Activated CD4-positive, alpha-beta memory T cell treated with anti-CD3 and anti-CD28 coated beads, Interleukin-2, amount 10 ng/mL, durations not matched to agents 7 days and 5 days (primary cell): ENCODE results near the gene EFCAB6. TPM values are rescaled to one million over a fixed set of nuclear protein-coding genes. Genes with fewer than 3 reads are reported as not detected.

ENCODE experiments used
- CTCF ChIA-PET: fragments of 350-600 bp; sonication (Branson Sonifier 250); formaldehyde crosslinking; loops from one replicate; lab custom pipeline; 2021; ENCODE audit warnings: antibody characterized with exemption, inconsistent platforms; lab: Charles Lee
- POLR2A ChIA-PET: fragments of 350-600 bp; sonication (Branson Sonifier 250); formaldehyde crosslinking; loops from one replicate; lab custom pipeline; 2021; ENCODE audit warnings: antibody characterized with exemption; lab: Charles Lee
- DNase-seq: peaks from one replicate; pipeline ENCODE4 v3.0.0-alpha.2; 2020
- H3K27ac Mint-ChIP-seq: one replicate; pipeline ENCODE4 v1.8.0; 2021; ENCODE audit warnings: mild to moderate bottlenecking, mixed read lengths
- H3K27me3 Mint-ChIP-seq: one replicate; pipeline ENCODE4 v1.8.0; 2021; ENCODE audit warnings: mixed read lengths
- H3K36me3 Mint-ChIP-seq: one replicate; pipeline ENCODE4 v1.8.0; 2021; ENCODE audit warnings: low read depth, mixed read lengths
- H3K4me1 Mint-ChIP-seq: one replicate; pipeline ENCODE4 v1.8.0; 2021; ENCODE audit warnings: mixed read lengths
- H3K4me3 Mint-ChIP-seq: one replicate; pipeline ENCODE4 v1.8.0; 2021; ENCODE audit warnings: mild to moderate bottlenecking, mixed read lengths
- H3K9me3 Mint-ChIP-seq: one replicate; pipeline ENCODE4 v1.8.0; 2021; ENCODE audit warnings: mixed read lengths
- total RNA-seq, 2 experiments: library from RNA; stranded (reverse); gene quantifications; one replicate each; pipeline ENCODE4 v1.2.3, GENCODE V29; 2021

EFCAB6 gene
- total RNA-seq, 2 experiments from 2014 or later = 0.18 TPM; not detected in 1

GRCh38 chr22:43631846-43632245, 180.3 kb downstream of the EFCAB6 start:
- no peaks in the 10 kb centered on the region for H3K4me1 Mint-ChIP-seq
- no peak overlapping the region for H3K4me3 Mint-ChIP-seq
- no peaks in the 10 kb centered on the region for H3K27me3 Mint-ChIP-seq
- H3K36me3 Mint-ChIP-seq = no peaks in the 10 kb centered on the region
- CTCF ChIA-PET = no interaction called here
- POLR2A ChIA-PET = no interaction called here
- no peaks in the 10 kb centered on the region for H3K9me3 Mint-ChIP-seq
- DNase-seq = no peak
- H3K27ac Mint-ChIP-seq = no peak overlapping the region

GRCh38 chr22:43631201-43631600, 180.9 kb downstream of the EFCAB6 start:
- no peak overlapping the region for H3K4me3 Mint-ChIP-seq
- no peaks in the 10 kb centered on the region for H3K36me3 Mint-ChIP-seq
- POLR2A ChIA-PET = no interaction called here
- H3K4me1 Mint-ChIP-seq = no peaks in the 10 kb centered on the region
- H3K9me3 Mint-ChIP-seq = no peaks in the 10 kb centered on the region
- no peak for DNase-seq
- H3K27me3 Mint-ChIP-seq = no peaks in the 10 kb centered on the region
- no peak overlapping the region for H3K27ac Mint-ChIP-seq
- CTCF ChIA-PET = no interaction called here

DNA sequence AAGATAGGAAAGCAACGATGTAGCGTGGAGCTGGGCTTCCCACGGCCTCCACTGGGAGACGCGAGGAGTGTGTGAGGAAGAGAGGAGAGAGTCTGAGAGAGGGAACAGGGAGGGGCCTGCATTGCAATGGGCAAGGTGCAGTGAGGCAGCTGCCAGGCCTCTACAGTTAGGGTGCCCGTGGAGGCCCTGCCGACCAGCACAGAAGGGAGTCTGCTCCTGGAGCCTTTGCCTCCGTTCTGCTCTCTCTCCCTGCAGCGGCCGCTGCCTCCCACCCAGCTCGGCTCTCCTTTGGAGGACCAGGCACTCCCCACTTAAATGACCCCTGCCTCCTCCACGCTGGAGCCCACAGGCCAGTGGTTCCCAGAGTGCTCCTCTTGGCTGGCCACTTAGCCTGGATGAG, 181.7 kb downstream of the EFCAB6 start:
- POLR2A ChIA-PET = no interaction called here
- Mint-ChIP-seq H3K27me3 (no peaks in the 10 kb centered on the region), H3K27ac (no peak overlapping the region), H3K9me3 (no peaks in the 10 kb centered on the region), H3K36me3 (no peaks in the 10 kb centered on the region), H3K4me1 (no peaks in the 10 kb centered on the region), H3K4me3 (no peak overlapping the region)
- CTCF ChIA-PET = no interaction called here
- DNase-seq = no peak

DNA sequence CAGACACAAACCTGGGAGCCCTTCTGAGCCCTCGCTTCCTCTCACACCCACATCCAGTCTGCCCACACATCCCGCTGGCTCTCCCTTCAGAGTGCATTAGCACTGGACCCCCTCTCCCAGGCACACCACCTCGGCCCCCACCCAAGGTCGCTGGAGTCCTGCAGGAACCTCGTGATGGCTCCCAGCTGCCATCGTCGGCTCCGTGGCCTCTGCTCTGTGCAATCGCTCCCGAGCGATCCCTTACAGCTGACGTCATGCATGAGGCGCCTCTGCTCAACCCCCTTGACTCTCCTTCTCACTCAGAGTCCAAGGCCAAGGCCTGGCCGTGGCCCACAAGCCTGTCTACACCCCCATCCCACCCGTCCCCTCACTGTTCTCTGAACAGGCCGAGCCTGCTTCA, 183.9 kb downstream of the EFCAB6 start:
- Mint-ChIP-seq H3K27ac (no peak overlapping the region), H3K36me3 (no peaks in the 10 kb centered on the region), H3K9me3 (no peaks in the 10 kb centered on the region), H3K27me3 (no peaks in the 10 kb centered on the region), H3K4me3 (no peak overlapping the region), H3K4me1 (no peaks in the 10 kb centered on the region)
- CTCF ChIA-PET = no interaction called here
- POLR2A ChIA-PET = no interaction called here
- no peak for DNase-seq

DNA sequence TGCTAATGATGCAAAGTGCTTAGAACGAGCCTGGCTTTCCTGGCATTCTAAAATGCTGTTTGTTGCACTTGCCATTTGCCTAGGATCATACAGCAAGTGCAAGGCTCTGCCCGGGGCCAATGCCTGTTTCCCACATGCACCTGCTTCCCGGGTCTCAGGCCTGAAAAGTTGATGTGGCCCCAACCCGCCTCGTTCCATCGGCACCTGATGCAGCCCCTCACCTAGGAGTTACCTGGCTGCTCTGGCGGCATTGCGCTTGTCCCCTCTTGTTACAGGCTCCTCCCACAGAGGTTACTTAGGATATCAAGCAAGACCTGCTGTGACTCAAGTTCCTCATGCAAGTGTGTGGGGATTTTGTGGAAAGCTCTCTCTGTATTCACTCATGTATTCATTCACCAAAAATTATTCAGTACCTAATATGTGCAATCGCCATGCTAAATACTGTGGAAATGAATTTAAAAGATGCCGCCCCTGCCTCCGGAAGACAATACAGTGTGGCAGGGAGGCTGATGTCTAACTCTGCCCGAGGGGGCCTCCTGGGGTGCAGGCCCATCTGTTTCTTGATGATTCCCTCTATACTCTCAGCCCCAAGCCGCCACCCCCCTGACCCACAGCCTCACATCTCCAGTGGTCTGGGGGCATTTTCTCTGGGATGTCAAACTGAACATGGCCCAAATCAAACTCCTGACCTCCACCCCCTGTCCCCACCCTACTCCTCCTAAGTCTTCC, 184.5 kb downstream of the EFCAB6 start:
- H3K27ac Mint-ChIP-seq = no peak overlapping the region
- ChIA-PET POLR2A (no interaction called here), CTCF (no interaction called here)
- H3K4me3 Mint-ChIP-seq = no peak overlapping the region
- H3K36me3 Mint-ChIP-seq = no peaks in the 10 kb centered on the region
- no peak for DNase-seq
- H3K27me3 Mint-ChIP-seq = no peaks in the 10 kb centered on the region
- H3K9me3 Mint-ChIP-seq = no peaks in the 10 kb centered on the region
- H3K4me1 Mint-ChIP-seq = no peaks in the 10 kb centered on the region

DNA sequence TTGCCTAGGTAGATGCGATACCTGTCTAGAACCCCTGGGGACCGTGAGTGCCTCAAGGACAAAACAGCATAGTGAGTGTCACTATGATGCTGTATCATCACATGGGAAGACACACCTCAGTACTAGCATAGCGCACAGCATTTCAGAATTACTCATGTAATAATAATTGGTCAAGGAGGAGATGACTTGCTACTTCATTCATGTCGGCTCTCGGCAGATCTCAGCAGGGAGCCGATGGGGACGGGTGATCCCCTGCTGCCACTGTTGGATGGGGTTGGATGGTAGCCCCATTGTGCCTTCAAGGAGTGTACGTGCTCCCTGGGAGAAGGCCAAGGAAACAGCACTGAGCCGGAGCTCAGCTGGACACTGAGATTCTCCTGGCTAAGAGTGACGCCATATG, 186.9 kb downstream of the EFCAB6 start:
- Mint-ChIP-seq H3K27ac (no peak overlapping the region), H3K4me3 (no peak overlapping the region), H3K4me1 (no peaks in the 10 kb centered on the region), H3K36me3 (no peaks in the 10 kb centered on the region), H3K9me3 (no peaks in the 10 kb centered on the region), H3K27me3 (peaks cover 2% of the 10 kb centered on the region)
- DNase-seq = no peak
- POLR2A ChIA-PET = no interaction called here
- CTCF ChIA-PET = no interaction called here

DNA sequence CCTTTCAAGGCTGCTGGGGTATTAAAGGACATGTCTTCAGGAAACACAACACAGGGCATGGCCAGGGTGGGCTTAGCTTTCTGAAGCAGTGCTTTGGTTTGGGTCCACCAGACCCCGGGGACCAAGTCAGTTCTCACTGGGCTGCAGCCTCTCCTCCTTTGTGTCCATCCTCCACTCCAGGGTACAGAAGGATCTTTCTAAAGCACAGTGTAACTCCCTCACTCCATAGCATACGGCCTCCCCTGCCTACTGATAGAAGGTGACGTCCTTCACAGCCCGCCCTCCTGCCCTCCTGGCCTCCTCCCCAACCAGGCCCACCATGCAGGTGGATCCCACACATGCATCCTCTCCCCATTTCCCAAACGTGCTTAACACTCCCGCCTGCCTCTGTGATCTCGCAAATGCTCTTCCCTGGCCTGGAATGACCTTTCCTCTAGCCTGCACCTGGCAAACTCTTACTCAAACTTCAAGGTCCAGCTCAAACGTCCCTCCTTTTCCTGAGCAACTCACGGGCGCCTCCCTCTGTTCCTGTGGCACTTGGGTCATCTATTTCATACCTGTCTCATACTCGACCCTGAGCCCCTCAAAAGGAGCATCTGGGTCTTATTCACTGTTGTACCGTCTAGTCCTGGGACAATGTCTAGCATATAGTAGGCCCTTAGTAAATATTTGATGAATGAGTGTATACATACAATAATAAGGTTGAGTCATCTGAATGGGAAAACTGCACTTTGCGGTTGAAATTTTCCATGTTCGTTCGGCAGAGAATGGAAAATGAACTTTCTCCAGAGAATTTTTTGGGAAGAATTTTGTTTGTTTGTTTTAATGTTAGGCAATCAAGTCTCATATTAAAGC, 187.7 kb downstream of the EFCAB6 start:
- no peak for DNase-seq
- ChIA-PET POLR2A (no interaction called here), CTCF (no interaction called here)
- H3K27me3 Mint-ChIP-seq = peaks cover 4% of the 10 kb centered on the region
- no peaks in the 10 kb centered on the region for H3K36me3 Mint-ChIP-seq
- no peaks in the 10 kb centered on the region for H3K9me3 Mint-ChIP-seq
- H3K27ac Mint-ChIP-seq = no peak overlapping the region
- no peak overlapping the region for H3K4me3 Mint-ChIP-seq
- H3K4me1 Mint-ChIP-seq = no peaks in the 10 kb centered on the region

GRCh38 chr22:43622886-43623285, 189.2 kb downstream of the EFCAB6 start:
- POLR2A ChIA-PET = no interaction called here
- Mint-ChIP-seq H3K9me3 (no peaks in the 10 kb centered on the region), H3K4me3 (no peak overlapping the region), H3K4me1 (no peaks in the 10 kb centered on the region), H3K27ac (no peak overlapping the region), H3K36me3 (no peaks in the 10 kb centered on the region), H3K27me3 (peaks cover 9% of the 10 kb centered on the region)
- CTCF ChIA-PET = no interaction called here
- DNase-seq = no peak

DNA sequence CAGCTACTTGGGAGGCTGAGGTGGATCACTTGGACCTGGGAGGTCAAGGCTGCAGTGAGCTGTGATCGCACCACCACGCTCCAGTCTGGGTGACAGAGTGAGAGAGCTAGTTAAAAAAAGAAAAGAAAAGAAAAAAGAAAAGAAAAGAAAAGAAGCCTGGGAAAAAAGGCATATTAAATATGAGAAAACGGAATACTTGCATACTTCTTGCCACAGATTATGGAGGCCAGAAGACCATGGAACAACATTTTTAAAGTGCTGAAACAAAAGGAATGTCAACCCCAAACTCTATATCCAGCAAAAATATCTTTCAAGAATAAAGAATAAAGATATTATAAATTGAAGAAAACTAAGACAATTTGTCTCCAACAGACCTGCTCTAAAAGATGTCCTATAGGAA, 191.9 kb downstream of the EFCAB6 start:
- peaks cover 9% of the 10 kb centered on the region for H3K27me3 Mint-ChIP-seq
- ChIA-PET POLR2A (no interaction called here), CTCF (no interaction called here)
- H3K4me3 Mint-ChIP-seq = no peak overlapping the region
- no peaks in the 10 kb centered on the region for H3K9me3 Mint-ChIP-seq
- DNase-seq = no peak
- H3K4me1 Mint-ChIP-seq = no peaks in the 10 kb centered on the region
- H3K27ac Mint-ChIP-seq = no peak overlapping the region
- H3K36me3 Mint-ChIP-seq = no peaks in the 10 kb centered on the region

DNA sequence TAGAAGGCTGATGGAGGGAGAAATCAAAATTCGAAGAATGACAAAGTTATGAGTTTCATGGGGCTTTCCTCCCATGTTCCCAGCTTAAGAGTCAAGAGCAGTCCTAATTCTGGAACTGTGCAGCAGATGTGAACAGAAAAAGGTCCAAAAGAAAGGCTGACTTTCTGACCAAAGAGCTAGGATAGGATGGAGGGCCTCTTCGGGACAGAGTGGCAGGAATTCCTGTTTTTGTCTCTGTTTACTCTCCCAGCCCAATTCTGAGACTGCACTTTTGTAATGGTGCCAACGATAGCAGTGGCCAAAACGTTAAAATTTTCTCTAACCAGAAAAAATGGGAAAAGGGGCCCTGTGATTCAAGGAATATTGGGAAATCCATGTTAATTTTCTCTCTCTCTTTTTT, 193.6 kb downstream of the EFCAB6 start:
- ChIA-PET POLR2A (no interaction called here), CTCF (no interaction called here)

GRCh38 chr22:43616645-43617044, 195.5 kb downstream of the EFCAB6 start:
- Mint-ChIP-seq H3K27ac (no peak overlapping the region), H3K4me1 (no peaks in the 10 kb centered on the region), H3K27me3 (peaks cover 12% of the 10 kb centered on the region), H3K9me3 (no peaks in the 10 kb centered on the region), H3K36me3 (no peaks in the 10 kb centered on the region), H3K4me3 (no peak overlapping the region)
- DNase-seq = no peak
- CTCF ChIA-PET = no interaction called here
- POLR2A ChIA-PET = no interaction called here

More for the DNA sequence above, 193.6 kb downstream of the EFCAB6 start:
- Mint-ChIP-seq H3K9me3 (no peaks in the 10 kb centered on the region), H3K4me3 (no peak overlapping the region), H3K27ac (no peak overlapping the region), H3K4me1 (no peaks in the 10 kb centered on the region), H3K36me3 (no peaks in the 10 kb centered on the region), H3K27me3 (peaks cover 9% of the 10 kb centered on the region)
- no peak for DNase-seq

DNA sequence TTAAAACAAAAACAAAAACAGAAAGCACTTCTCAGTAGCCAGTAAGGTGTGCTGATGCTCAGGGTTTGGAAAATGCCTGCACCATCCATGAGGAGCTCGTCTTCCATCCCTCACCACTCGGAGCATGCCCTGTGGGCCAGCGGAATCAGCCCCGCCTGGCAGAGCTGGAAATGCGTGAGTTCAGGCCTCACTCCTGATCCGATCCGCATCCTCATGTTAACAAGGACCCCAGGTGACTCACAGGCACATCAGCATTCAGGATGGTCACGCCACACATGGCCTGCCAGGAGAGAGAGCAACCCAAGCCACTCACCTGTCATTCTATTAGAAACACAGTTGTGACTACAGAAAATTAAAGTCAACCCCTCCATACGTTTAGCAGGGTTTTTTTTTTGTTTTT, 211.8 kb downstream of the EFCAB6 start:
- POLR2A ChIA-PET = no interaction called here
- Mint-ChIP-seq H3K4me1 (no peaks in the 10 kb centered on the region), H3K36me3 (no peaks in the 10 kb centered on the region), H3K4me3 (no peak overlapping the region), H3K27me3 (peaks cover 3% of the 10 kb centered on the region), H3K9me3 (no peaks in the 10 kb centered on the region), H3K27ac (no peak overlapping the region)
- DNase-seq = no peak
- CTCF ChIA-PET = no interaction called here

DNA sequence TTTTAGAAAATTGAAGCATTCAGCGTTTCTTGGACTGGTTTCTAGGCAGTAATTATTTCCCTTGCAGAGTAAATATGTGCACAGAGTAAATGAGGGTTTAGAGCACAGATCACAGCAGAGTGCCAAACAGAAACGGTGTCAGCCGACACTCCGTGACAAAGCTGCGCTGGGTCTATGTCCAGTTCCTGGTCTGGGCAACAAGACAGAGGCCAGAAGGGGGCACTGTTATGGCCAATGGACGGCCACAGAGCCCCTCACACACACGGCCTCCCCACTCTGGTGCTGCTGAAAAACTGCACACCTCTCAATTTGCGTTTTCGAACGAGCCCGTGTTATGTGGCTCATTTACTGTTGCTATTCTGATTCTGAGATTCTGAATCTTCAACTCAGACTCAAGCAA, 219.6 kb downstream of the EFCAB6 start:
- no peaks in the 10 kb centered on the region for H3K4me1 Mint-ChIP-seq
- no peaks in the 10 kb centered on the region for H3K9me3 Mint-ChIP-seq
- peaks cover 21% of the 10 kb centered on the region for H3K27me3 Mint-ChIP-seq
- H3K27ac Mint-ChIP-seq = no peak overlapping the region
- no peak for DNase-seq
- no peaks in the 10 kb centered on the region for H3K36me3 Mint-ChIP-seq
- ChIA-PET POLR2A (no interaction called here), CTCF (no interaction called here)
- no peak overlapping the region for H3K4me3 Mint-ChIP-seq

GRCh38 chr22:43591380-43591779, 220.7 kb downstream of the EFCAB6 start:
- CTCF ChIA-PET = no interaction called here
- Mint-ChIP-seq H3K27ac (no peak overlapping the region), H3K36me3 (no peaks in the 10 kb centered on the region), H3K4me3 (no peak overlapping the region), H3K27me3 (peaks cover 21% of the 10 kb centered on the region), H3K4me1 (no peaks in the 10 kb centered on the region), H3K9me3 (no peaks in the 10 kb centered on the region)
- POLR2A ChIA-PET = no interaction called here
- no peak for DNase-seq
